HEK293 (cell line): Measurements from ENCODE around the gene PLEKHB1.

Experiments
- KLF10 ChIP-seq: fragments of 450-650 bp; IDR thresholded peaks from 2 replicates; pipeline ENCODE4 v1.5.1; 2018; ENCODE audit warnings: missing biosample characterization, mild to moderate bottlenecking, missing genetic modification characterization
- KLF16 ChIP-seq: fragments of 450-650 bp; formaldehyde crosslinking; IDR thresholded peaks from 2 replicates; pipeline ENCODE4 v1.5.1; 2017; ENCODE audit warnings: missing biosample characterization, missing genetic modification characterization
- ZBTB48 ChIP-seq: fragments of 450-650 bp; formaldehyde crosslinking; IDR thresholded peaks from 2 replicates; pipeline ENCODE4 v1.5.1; 2016; ENCODE audit warnings: missing biosample characterization, missing genetic modification characterization
- ZBTB7A ChIP-seq: fragments of 450-650 bp; formaldehyde crosslinking; IDR thresholded peaks from 2 replicates; pipeline ENCODE4 v1.5.1; 2016; ENCODE audit warnings: low read depth, missing biosample characterization, missing genetic modification characterization
- ZFP69B ChIP-seq: fragments of 450-650 bp; formaldehyde crosslinking; IDR thresholded peaks from 2 replicates; pipeline ENCODE4 v1.5.1; 2016; ENCODE audit warnings: missing biosample characterization, missing genetic modification characterization
- ZNF24 ChIP-seq: fragments of 450-650 bp; formaldehyde crosslinking; IDR thresholded peaks from 2 replicates; pipeline ENCODE4 v1.5.1; 2016; ENCODE audit warnings: missing biosample characterization, missing genetic modification characterization
- ZNF274 ChIP-seq, 2 experiments: fragments of 200-500 bp in 1 of 2; fragments of 450-650 bp in 1 of 2; sonication (Bioruptor generic) in 1 of 2; formaldehyde crosslinking in 1 of 2; IDR thresholded peaks; 2 replicates each; pipeline versions ENCODE4 v1.5.1 to v1.6.1; 2014 to 2016; ENCODE audit warnings: borderline replicate concordance in 1 of 2, inconsistent platforms in 1 of 2, low read length in 1 of 2, missing biosample characterization in 1 of 2, missing genetic modification characterization in 1 of 2
- ZNF626 ChIP-seq: fragments of 450-650 bp; sonication (Bioruptor Pico); formaldehyde crosslinking; IDR thresholded peaks from 2 replicates; pipeline ENCODE4 v1.5.1; 2018; ENCODE audit warnings: missing biosample characterization, missing genetic modification characterization, inconsistent platforms
- TF ChIP-seq, protein P1 (sequence below): fragments of 450-650 bp; formaldehyde crosslinking; IDR thresholded peaks from 2 replicates; pipeline ENCODE4 v1.5.1; 2016; ENCODE audit warnings: missing biosample characterization, missing genetic modification characterization
- TF ChIP-seq, protein P2 (sequence below): fragments of 450-650 bp; formaldehyde crosslinking; IDR thresholded peaks from 2 replicates; pipeline ENCODE4 v1.5.1; 2016; ENCODE audit warnings: missing biosample characterization, missing genetic modification characterization
- TF ChIP-seq, protein P3 (sequence below): IDR thresholded peaks from 2 replicates; pipeline ENCODE4 v1.6.1; 2011; ENCODE audit warnings: mild to moderate bottlenecking, low read depth, low read length, borderline replicate concordance

DNA sequence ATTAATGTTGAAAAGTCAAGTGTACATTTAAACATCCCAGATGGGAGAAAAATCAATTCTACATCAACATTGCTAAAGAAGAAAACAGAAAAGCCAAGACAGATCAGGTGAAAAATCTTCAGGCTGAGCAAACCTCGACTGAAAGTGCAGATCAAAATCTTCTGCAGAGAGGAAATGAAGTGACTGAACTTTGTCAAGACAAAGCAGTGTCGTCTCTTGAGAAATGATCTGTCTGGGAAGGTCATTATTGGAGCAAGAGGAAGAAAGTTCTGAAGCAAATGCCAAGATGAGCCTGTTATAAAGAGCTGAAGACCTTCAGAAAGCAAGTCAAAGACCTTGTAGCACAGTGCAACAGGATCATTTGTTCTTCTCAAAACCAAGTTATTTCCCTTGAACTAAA is 5.8 kb upstream of the PLEKHB1 start:
- TF ChIP-seq ZNF24 (tag by site-specific recombination) (no peak), KLF10 (no peak), ZNF626 (no peak), ZBTB48 (tag by site-specific recombination) (no peak), ZBTB7A (tag by site-specific recombination) (no peak), ZFP69B (tag by site-specific recombination) (no peak), ZNF274 (IDR thresholded peaks at IDR 0.05; ENCODE audit: low read length) (no peak), ZNF274 (tag by site-specific recombination; IDR thresholded peaks at IDR 0.05; ENCODE audit: borderline replicate concordance) (no peak), KLF16 (no peak)
- TF ChIP-seq, protein P1, sequence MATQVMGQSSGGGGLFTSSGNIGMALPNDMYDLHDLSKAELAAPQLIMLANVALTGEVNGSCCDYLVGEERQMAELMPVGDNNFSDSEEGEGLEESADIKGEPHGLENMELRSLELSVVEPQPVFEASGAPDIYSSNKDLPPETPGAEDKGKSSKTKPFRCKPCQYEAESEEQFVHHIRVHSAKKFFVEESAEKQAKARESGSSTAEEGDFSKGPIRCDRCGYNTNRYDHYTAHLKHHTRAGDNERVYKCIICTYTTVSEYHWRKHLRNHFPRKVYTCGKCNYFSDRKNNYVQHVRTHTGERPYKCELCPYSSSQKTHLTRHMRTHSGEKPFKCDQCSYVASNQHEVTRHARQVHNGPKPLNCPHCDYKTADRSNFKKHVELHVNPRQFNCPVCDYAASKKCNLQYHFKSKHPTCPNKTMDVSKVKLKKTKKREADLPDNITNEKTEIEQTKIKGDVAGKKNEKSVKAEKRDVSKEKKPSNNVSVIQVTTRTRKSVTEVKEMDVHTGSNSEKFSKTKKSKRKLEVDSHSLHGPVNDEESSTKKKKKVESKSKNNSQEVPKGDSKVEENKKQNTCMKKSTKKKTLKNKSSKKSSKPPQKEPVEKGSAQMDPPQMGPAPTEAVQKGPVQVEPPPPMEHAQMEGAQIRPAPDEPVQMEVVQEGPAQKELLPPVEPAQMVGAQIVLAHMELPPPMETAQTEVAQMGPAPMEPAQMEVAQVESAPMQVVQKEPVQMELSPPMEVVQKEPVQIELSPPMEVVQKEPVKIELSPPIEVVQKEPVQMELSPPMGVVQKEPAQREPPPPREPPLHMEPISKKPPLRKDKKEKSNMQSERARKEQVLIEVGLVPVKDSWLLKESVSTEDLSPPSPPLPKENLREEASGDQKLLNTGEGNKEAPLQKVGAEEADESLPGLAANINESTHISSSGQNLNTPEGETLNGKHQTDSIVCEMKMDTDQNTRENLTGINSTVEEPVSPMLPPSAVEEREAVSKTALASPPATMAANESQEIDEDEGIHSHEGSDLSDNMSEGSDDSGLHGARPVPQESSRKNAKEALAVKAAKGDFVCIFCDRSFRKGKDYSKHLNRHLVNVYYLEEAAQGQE (tag by site-specific recombination), result no peak
- TF ChIP-seq, protein P2, sequence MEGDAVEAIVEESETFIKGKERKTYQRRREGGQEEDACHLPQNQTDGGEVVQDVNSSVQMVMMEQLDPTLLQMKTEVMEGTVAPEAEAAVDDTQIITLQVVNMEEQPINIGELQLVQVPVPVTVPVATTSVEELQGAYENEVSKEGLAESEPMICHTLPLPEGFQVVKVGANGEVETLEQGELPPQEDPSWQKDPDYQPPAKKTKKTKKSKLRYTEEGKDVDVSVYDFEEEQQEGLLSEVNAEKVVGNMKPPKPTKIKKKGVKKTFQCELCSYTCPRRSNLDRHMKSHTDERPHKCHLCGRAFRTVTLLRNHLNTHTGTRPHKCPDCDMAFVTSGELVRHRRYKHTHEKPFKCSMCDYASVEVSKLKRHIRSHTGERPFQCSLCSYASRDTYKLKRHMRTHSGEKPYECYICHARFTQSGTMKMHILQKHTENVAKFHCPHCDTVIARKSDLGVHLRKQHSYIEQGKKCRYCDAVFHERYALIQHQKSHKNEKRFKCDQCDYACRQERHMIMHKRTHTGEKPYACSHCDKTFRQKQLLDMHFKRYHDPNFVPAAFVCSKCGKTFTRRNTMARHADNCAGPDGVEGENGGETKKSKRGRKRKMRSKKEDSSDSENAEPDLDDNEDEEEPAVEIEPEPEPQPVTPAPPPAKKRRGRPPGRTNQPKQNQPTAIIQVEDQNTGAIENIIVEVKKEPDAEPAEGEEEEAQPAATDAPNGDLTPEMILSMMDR (tag by site-specific recombination), result no peak
- TF ChIP-seq, protein P3, sequence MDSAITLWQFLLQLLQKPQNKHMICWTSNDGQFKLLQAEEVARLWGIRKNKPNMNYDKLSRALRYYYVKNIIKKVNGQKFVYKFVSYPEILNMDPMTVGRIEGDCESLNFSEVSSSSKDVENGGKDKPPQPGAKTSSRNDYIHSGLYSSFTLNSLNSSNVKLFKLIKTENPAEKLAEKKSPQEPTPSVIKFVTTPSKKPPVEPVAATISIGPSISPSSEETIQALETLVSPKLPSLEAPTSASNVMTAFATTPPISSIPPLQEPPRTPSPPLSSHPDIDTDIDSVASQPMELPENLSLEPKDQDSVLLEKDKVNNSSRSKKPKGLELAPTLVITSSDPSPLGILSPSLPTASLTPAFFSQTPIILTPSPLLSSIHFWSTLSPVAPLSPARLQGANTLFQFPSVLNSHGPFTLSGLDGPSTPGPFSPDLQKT, result no peak
